ENCODE data around the gene EXOC6B. TPM values are rescaled to one million over a fixed set of nuclear protein-coding genes. Genes with fewer than 3 reads are reported as not detected.
A peak's percentile ranks its signal among the peaks of the same experiment; 100 is the strongest.

The EXOC6B gene
- total and polyA plus RNA-seq, 9 of the 15 experiments (the other 6 are each of a cell fraction or from before 2014, with no cell fraction given) = 0.28 to 4.2 (median 2.0) TPM

GRCh38 chr2:72543497-72544216 is 282.2 kb downstream of the EXOC6B start (continued):
- TF ChIP-seq MLX (CRISPR knock-in tag; conservative IDR thresholded peaks at IDR 0.05) = no peak
- TF ChIP-seq ZNF583 (CRISPR knock-in tag; IDR thresholded peaks at IDR 0.05) = 0 out of 2 replicates have a peak, but pooled peaks have one; percentile 53
- TF ChIP-seq SOX6 (IDR thresholded peaks at IDR 0.05) = peak; percentile 96
- no peak for TF ChIP-seq ZNF75A (CRISPR knock-in tag; IDR thresholded peaks at IDR 0.05)
- no peak for TF ChIP-seq BRF1 (IDR thresholded peaks at IDR 0.05; ENCODE audit: borderline replicate concordance, extremely low read depth, insufficient read length)
- TF ChIP-seq DPF2 (IDR thresholded peaks at IDR 0.05) = peak; percentile 99
- peak; percentile 76; the same call in 1 of the 2 replicates for TF ChIP-seq DMBX1 (CRISPR knock-in tag; IDR thresholded peaks at IDR 0.05; ENCODE audit: borderline replicate concordance)
- peak; percentile 47 for TF ChIP-seq ZNF239 (CRISPR knock-in tag; IDR thresholded peaks at IDR 0.05)
- TF ChIP-seq HNRNPH1 (optimal IDR thresholded peaks at IDR 0.05; ENCODE audit: low read depth, low read length) = no peak
- TF ChIP-seq U2AF2 (optimal IDR thresholded peaks at IDR 0.05; ENCODE audit: low read depth, low read length) = no peak
- TF ChIP-seq MEF2D (tag; conservative IDR thresholded peaks at IDR 0.05; ENCODE audit: low read depth) = no peak
- no peak for TF ChIP-seq NR1H2 (CRISPR knock-in tag; IDR thresholded peaks at IDR 0.05)
- peak; percentile 97 for TF ChIP-seq TCF3 (CRISPR knock-in tag; IDR thresholded peaks at IDR 0.05)
- TF ChIP-seq VEZF1 (CRISPR knock-in tag; IDR thresholded peaks at IDR 0.05) = peak; percentile 60; the same call in 1 of the 2 replicates
- no peak for TF ChIP-seq MYBL2 (IDR thresholded peaks at IDR 0.05; ENCODE audit: low read depth)
- TF ChIP-seq MYBL2 (CRISPR knock-in tag; IDR thresholded peaks at IDR 0.05; ENCODE audit: borderline replicate concordance) = no peak
- TF ChIP-seq KHSRP (IDR thresholded peaks at IDR 0.05) = peak; percentile 82
- no peak for TF ChIP-seq POLR2G (IDR thresholded peaks at IDR 0.05; ENCODE audit: low read depth, low read length)
- TF ChIP-seq SMARCA5 (IDR thresholded peaks at IDR 0.05) = no peak
- TF ChIP-seq CBFB (CRISPR knock-in tag; IDR thresholded peaks at IDR 0.05) = no peak
- TF ChIP-seq NR0B1 (IDR thresholded peaks at IDR 0.05; ENCODE audit: partially characterized antibody) = no peak
- peak; percentile 84; the same call in 1 of the 2 replicates for TF ChIP-seq MTA3 (IDR thresholded peaks at IDR 0.05; ENCODE audit: borderline replicate concordance)
- TF ChIP-seq ZBTB43 (CRISPR knock-in tag; IDR thresholded peaks at IDR 0.05) = no peak
- no peak for TF ChIP-seq STAT5B (CRISPR knock-in tag; IDR thresholded peaks at IDR 0.05)
- no peak for TF ChIP-seq TCF7L2 (IDR thresholded peaks at IDR 0.05; ENCODE audit: low read depth, low read length)
- no peak for TF ChIP-seq ZNF124 (CRISPR knock-in tag; IDR thresholded peaks at IDR 0.05)
- no peak for TF ChIP-seq HNRNPUL1 (IDR thresholded peaks at IDR 0.05; ENCODE audit: low read length)

Data from K562 (cell line).